K562 (cell line): Measurements from ENCODE around the gene RCOR3. TPM values are rescaled to one million over a fixed set of nuclear protein-coding genes. Genes with fewer than 3 reads are reported as not detected.

ENCODE experiments used
- CBFA2T3 ChIP-seq: fragments of 450-650 bp; IDR thresholded peaks from 2 replicates; pipeline ENCODE4 v1.6.1; 2017
- CREB3L1 ChIP-seq: fragments of 450-650 bp; IDR thresholded peaks from 2 replicates; pipeline ENCODE4 v1.6.1; 2014; ENCODE audit warnings: low read depth, mild to moderate bottlenecking, moderate library complexity, borderline replicate concordance
- CTBP1 ChIP-seq: fragments of 450-650 bp; IDR thresholded peaks from 2 replicates; pipeline ENCODE4 v1.6.1; 2016; ENCODE audit warnings: borderline replicate concordance
- DMBX1 ChIP-seq: fragments of 250-450 bp; sonication (Bioruptor Pico); IDR thresholded peaks from 2 replicates; pipeline ENCODE4 v1.8.0; 2022; ENCODE audit warnings: inconsistent platforms, mild to moderate bottlenecking, moderate library complexity, borderline replicate concordance
- FUS ChIP-seq: fragments of 200-400 bp; formaldehyde crosslinking; optimal IDR thresholded peaks from 2 replicates; pipeline ENCODE3; 2017; ENCODE audit warnings: low read depth, low read length
- ILF3 ChIP-seq: fragments of 450-650 bp; IDR thresholded peaks from 2 replicates; pipeline ENCODE4 v1.6.1; 2018; ENCODE audit warnings: antibody characterized with exemption, mild to moderate bottlenecking, moderate library complexity, borderline replicate concordance
- KLF13 ChIP-seq: fragments of 450-650 bp; IDR thresholded peaks from 2 replicates; pipeline ENCODE4 v1.6.1; 2016; ENCODE audit warnings: missing genetic modification characterization, low read depth, mild to moderate bottlenecking, missing compliant biosample characterization, moderate library complexity, borderline replicate concordance
- MAFF ChIP-seq: IDR thresholded peaks from 2 replicates; pipeline ENCODE4 v1.6.1; 2012; ENCODE audit warnings: low read length, improper control_type of control experiment
- NR2C1 ChIP-seq, 2 experiments: fragments of 450-650 bp; IDR thresholded peaks; 2 replicates each; pipeline ENCODE4 v1.6.1; 2017; ENCODE audit warnings: mild to moderate bottlenecking in 2 of 2, antibody characterized with exemption in 1 of 2, inconsistent platforms in 1 of 2, missing compliant biosample characterization in 1 of 2, missing genetic modification characterization in 1 of 2
- PHB2 ChIP-seq: fragments of 450-650 bp; IDR thresholded peaks from 2 replicates; pipeline ENCODE4 v1.6.1; 2017; ENCODE audit warnings: low read depth
- PML ChIP-seq: IDR thresholded peaks from 2 replicates; pipeline ENCODE4 v1.6.1; 2012; ENCODE audit warnings: low read length, inconsistent platforms
- RBM17 ChIP-seq: fragments of 200-400 bp; formaldehyde crosslinking; IDR thresholded peaks from 2 replicates; pipeline ENCODE4 v1.6.1; 2017; ENCODE audit warnings: low read depth, mild to moderate bottlenecking, low read length, borderline replicate concordance
- TAF9B ChIP-seq: fragments of 450-650 bp; IDR thresholded peaks from 2 replicates; pipeline ENCODE4 v1.6.1; 2018; ENCODE audit warnings: mild to moderate bottlenecking; ENCODE audit not compliant: partially characterized antibody
- ZNF280B ChIP-seq: fragments of 250-450 bp; sonication (Bioruptor Pico); IDR thresholded peaks from 2 replicates; pipeline ENCODE4 v1.5.1; 2021; ENCODE audit warnings: mild to moderate bottlenecking
- polyA plus RNA-seq, 8 experiments: library from polyadenylated mRNA; depleted of rRNA in 4 of 8; stranded (reverse) in 5 of 8; unstranded in 3 of 8; fragments of >200 nt; fragmentation: Nextera tagmentation in 2 of 8; fragmentation: Illumina TruSeq in 1 of 8; extraction: Ambion mirVana in 2 of 8; extraction: Trizol in 1 of 8; gene quantifications; 2 replicates each; pipeline versions ENCODE4 v1.2.1 to v1.2.3, GENCODE V29; 2011 to 2014; ENCODE audit warnings: inconsistent platforms in 1 of 8, missing spikeins in 1 of 8
- total RNA-seq, 7 experiments: library from RNA; depleted of rRNA in 6 of 7; stranded (reverse); fragments of >200 nt in 6 of 7; fragmentation: Illumina TruSeq in 2 of 7; extraction: Trizol in 2 of 7; gene quantifications; 2 replicates each; pipeline versions ENCODE4 v1.2.1 to v1.2.3, GENCODE V29; 2011 to 2021; ENCODE audit warnings: low replicate concordance in 1 of 7

Gene RCOR3
- total and polyA plus RNA-seq, 9 of the 15 experiments (the other 6 are each of a cell fraction or from before 2014, with no cell fraction given), result 9.7 to 42.7 (median 29.5) TPM

GRCh38 chr1:211323156-211324063 lies 64.2 kb downstream of the RCOR3 start (continued):
- TF ChIP-seq PHB2 (no peak), FUS (no peak), CBFA2T3 (0 out of 2 replicates have a peak, but pooled peaks have one; percentile 6), NR2C1 (IDR thresholded peaks at IDR 0.05) (no peak), NR2C1 (tag; IDR thresholded peaks at IDR 0.05) (no peak), TAF9B (no peak), KLF13 (0 out of 2 replicates have a peak, but pooled peaks have one; percentile 21), ZNF280B (no peak), RBM17 (no peak), CTBP1 (peak; percentile 48; the same call in 1 of the 2 replicates), DMBX1 (CRISPR knock-in tag) (0 out of 2 replicates have a peak, but pooled peaks have one; percentile 15), CREB3L1 (0 out of 2 replicates have a peak, but pooled peaks have one; percentile 24), ILF3 (no peak), PML (no peak), MAFF (no peak)
